Heart left ventricle (tissue), 13 donors: ENCODE data around the gene MVK.

Experiments used
- POLR2A ChIP-seq, 2 donors: fragments of 450-650 bp; IDR thresholded peaks; one replicate each; pipeline ENCODE4 v1.6.1; 2017; ENCODE audit warnings: antibody characterized with exemption in 2 of 2, mild to moderate bottlenecking in 2 of 2, moderate library complexity in 2 of 2
- TF ChIP-seq, protein P1 (sequence below), 12 donors: fragments of 200-600 bp; sonication (generic) in 4 of 12; IDR thresholded peaks; one replicate each; pipeline versions ENCODE4 v1.5.0 to v1.8.0; 2018 to 2022; ENCODE audit warnings: antibody characterized with exemption in 12 of 12, mild to moderate bottlenecking in 5 of 12
- donor health status: ischemic (EF 13 %, LVEDD 7.1; RV severe dilation, severe dysfunction).
- donor health status: DM: no; HTN: yes; CAD: no.
- donor health status: DM: no; HTN: no; CAD: no.
- donor health status: ischemic (EF 25% LVEDD 6.9; RV normal size, moderate dysfunction).
- donor health status: ischemic (EF 25% LVEDD 5.7; RV mildly dilated, moderate dysfunction).
- donor health status: ischemic (EF 35%, LVEDD 5.7; RV mildly dilated, moderate dysfunction).
- donor health status: nonischemic (EF 11% LVEDD 7.7; RV severe dilation, severe dysfunction).
- donor health status: DM: yes; HTN: yes; CAD: no.
- donor health status: PGD.
- donor health status: ischemic (EF 29% LVEDD 5.4; RV normal size, mild dysfunction).
- donor health status: nonischemic (EF 23%, LVEDD 6.1; RV moderate dilation, normal function).

DNA sequence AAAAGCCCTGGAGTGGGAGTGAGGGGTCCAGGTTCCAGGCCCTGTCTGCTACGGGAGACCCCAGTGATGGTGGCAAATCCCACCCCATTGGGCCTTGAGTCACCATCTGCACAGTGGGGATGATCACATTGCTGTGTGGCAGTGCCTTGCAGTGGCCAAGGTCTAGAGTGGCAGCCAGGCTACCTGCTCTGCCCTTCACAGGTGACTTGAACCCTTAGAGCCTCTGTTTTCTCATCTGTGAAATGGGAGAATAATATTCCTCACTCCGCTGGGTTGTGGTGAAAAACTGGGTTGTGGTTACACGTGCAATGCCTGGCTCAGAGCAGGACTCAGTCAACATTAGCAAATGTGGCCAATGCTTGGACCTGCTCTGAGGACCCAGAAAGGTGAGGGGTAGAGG lies 58.2 kb downstream of the MVK start:
- TF ChIP-seq, protein P1, sequence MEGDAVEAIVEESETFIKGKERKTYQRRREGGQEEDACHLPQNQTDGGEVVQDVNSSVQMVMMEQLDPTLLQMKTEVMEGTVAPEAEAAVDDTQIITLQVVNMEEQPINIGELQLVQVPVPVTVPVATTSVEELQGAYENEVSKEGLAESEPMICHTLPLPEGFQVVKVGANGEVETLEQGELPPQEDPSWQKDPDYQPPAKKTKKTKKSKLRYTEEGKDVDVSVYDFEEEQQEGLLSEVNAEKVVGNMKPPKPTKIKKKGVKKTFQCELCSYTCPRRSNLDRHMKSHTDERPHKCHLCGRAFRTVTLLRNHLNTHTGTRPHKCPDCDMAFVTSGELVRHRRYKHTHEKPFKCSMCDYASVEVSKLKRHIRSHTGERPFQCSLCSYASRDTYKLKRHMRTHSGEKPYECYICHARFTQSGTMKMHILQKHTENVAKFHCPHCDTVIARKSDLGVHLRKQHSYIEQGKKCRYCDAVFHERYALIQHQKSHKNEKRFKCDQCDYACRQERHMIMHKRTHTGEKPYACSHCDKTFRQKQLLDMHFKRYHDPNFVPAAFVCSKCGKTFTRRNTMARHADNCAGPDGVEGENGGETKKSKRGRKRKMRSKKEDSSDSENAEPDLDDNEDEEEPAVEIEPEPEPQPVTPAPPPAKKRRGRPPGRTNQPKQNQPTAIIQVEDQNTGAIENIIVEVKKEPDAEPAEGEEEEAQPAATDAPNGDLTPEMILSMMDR (IDR thresholded peaks at IDR 0.05), result no peak
- TF ChIP-seq POLR2A (IDR thresholded peaks at IDR 0.05), result no peak
